Right ventricle myocardium superior (tissue), 1 donor: ENCODE results near the gene TRPV5. TPM values are rescaled to one million over a fixed set of nuclear protein-coding genes. Genes with fewer than 3 reads are reported as not detected.
A peak's percentile ranks its signal among the peaks of the same experiment; 100 is the strongest.

Experiments used
- ATAC-seq: fragments of 200-7000 bp; cut with Tn5 transposase; one replicate; pipeline ENCODE4 v1.9.1; 2020; ENCODE audit warnings: mild to moderate bottlenecking; ENCODE audit not compliant: poor library complexity
- DNase-seq: peaks from one replicate; pipeline ENCODE4 v3.0.0-alpha.2; 2020
- intact Hi-C: fragments of 100-400 bp; cut with DNase I; formaldehyde crosslinking; loops from one replicate; pipeline ENCODE4 v1.11.2; 2022
- total RNA-seq: library from RNA; stranded (reverse); fragmentation: NEBNext Ultra II Directional; extraction: Animal tissue kit (Norgen Biotek cat#: 25700); gene quantifications from one replicate; pipeline ENCODE4 v1.2.1, GENCODE V29; 2021
- donor health status: DM: no; HTN: yes; CAD: no; lungs with severe emphysema.

TRPV5 gene
- total RNA-seq, 1 donor from 2014 or later: not detected

- DNase-seq (no peak), ATAC-seq (no peak)
- intact Hi-C loops: no loop called here
Observed at GRCh38 chr7:142943706-142944268, 10.2 kb upstream of the TRPV5 start.

- intact Hi-C loops: no loop called here
- ATAC-seq: no peak
- DNase-seq: no peak
Observed at GRCh38 chr7:142942746-142943145, 9.2 kb upstream of the TRPV5 start.

GRCh38 chr7:142941541-142941940, 8.0 kb upstream of the TRPV5 start:
- no peak for ATAC-seq
- intact Hi-C loops: no loop called here

GRCh38 chr7:142940966-142941535, 7.5 kb upstream of the TRPV5 start:
- no peak for DNase-seq
- intact Hi-C loops: no loop called here
- ATAC-seq: no peak

More at GRCh38 chr7:142941541-142941940, 8.0 kb upstream of the TRPV5 start:
- no peak for DNase-seq

- intact Hi-C loops: no loop called here
- ATAC-seq: no peak
Observed at GRCh38 chr7:142939226-142939910, 5.8 kb upstream of the TRPV5 start, which contains the start of gene LLCFC1. Gene LLCFC1, plus strand, starts transcription at chr7:142939484. Its CDS starts 138 bp downstream, at chr7:142939622.

GRCh38 chr7:142938611-142939010, 5.1 kb upstream of the TRPV5 start:
- intact Hi-C loops: no loop called here
- ATAC-seq (no peak), DNase-seq (no peak)

More at GRCh38 chr7:142939226-142939910, 5.8 kb upstream of the TRPV5 start, which contains the start of gene LLCFC1:
- DNase-seq: no peak

- DNase-seq: no peak
- no peak for ATAC-seq
- intact Hi-C loops: no loop called here
Observed at GRCh38 chr7:142935941-142936565, 2.5 kb upstream of the TRPV5 start.

- intact Hi-C loops: no loop called here
- DNase-seq (no peak), ATAC-seq (no peak)
Observed at GRCh38 chr7:142934056-142934455, 510 bp upstream of the TRPV5 start.

- DNase-seq (no peak), ATAC-seq (no peak)
- intact Hi-C loops: no loop called here
Observed at GRCh38 chr7:142933092-142933475, 462 bp downstream of the TRPV5 start.

GRCh38 chr7:142932386-142933091, 1.0 kb downstream of the TRPV5 start:
- DNase-seq (no peak), ATAC-seq (no peak)
- intact Hi-C loops: no loop called here

- ATAC-seq (no peak), DNase-seq (no peak)
- intact Hi-C loops: no loop called here
Observed at GRCh38 chr7:142930126-142930730, 3.3 kb downstream of the TRPV5 start.

GRCh38 chr7:142927949-142928348, 5.6 kb downstream of the TRPV5 start:
- DNase-seq (no peak), ATAC-seq (no peak)
- intact Hi-C loops: no loop called here

- ATAC-seq (peak; percentile 70), DNase-seq (no peak)
- intact Hi-C loops: no loop called here
Observed at GRCh38 chr7:142927085-142927745, 6.3 kb downstream of the TRPV5 start.

GRCh38 chr7:142925413-142925812, 8.1 kb downstream of the TRPV5 start:
- no peak for ATAC-seq

GRCh38 chr7:142923391-142923790, 10.2 kb downstream of the TRPV5 start:
- no peak for ATAC-seq
- intact Hi-C loops: no loop called here

More at GRCh38 chr7:142925413-142925812, 8.1 kb downstream of the TRPV5 start:
- intact Hi-C loops: no loop called here
- DNase-seq: no peak

GRCh38 chr7:142919656-142920055, 13.9 kb downstream of the TRPV5 start:
- ATAC-seq (no peak), DNase-seq (no peak)
- intact Hi-C loops: no loop called here

More at GRCh38 chr7:142923391-142923790, 10.2 kb downstream of the TRPV5 start:
- DNase-seq: no peak

GRCh38 chr7:142918901-142919300, 14.6 kb downstream of the TRPV5 start:
- ATAC-seq (no peak), DNase-seq (no peak)
- intact Hi-C loops: no loop called here

- intact Hi-C loops: no loop called here
- ATAC-seq (no peak), DNase-seq (no peak)
Observed at GRCh38 chr7:142917447-142917846, 16.1 kb downstream of the TRPV5 start.
